Endothelial cell of coronary artery (primary cell): ENCODE measurements around the gene UPF1. TPM values are rescaled to one million over a fixed set of nuclear protein-coding genes. Genes with fewer than 3 reads are reported as not detected.

Experiments used
- total RNA-seq: library from RNA; depleted of rRNA; stranded (reverse); fragments of >200 nt; gene quantifications from 2 replicates; pipeline ENCODE4 v1.2.3, GENCODE V29; 2014

Gene UPF1
- 62.9 and 69.7 TPM in 2 replicates for total RNA-seq

DNA sequence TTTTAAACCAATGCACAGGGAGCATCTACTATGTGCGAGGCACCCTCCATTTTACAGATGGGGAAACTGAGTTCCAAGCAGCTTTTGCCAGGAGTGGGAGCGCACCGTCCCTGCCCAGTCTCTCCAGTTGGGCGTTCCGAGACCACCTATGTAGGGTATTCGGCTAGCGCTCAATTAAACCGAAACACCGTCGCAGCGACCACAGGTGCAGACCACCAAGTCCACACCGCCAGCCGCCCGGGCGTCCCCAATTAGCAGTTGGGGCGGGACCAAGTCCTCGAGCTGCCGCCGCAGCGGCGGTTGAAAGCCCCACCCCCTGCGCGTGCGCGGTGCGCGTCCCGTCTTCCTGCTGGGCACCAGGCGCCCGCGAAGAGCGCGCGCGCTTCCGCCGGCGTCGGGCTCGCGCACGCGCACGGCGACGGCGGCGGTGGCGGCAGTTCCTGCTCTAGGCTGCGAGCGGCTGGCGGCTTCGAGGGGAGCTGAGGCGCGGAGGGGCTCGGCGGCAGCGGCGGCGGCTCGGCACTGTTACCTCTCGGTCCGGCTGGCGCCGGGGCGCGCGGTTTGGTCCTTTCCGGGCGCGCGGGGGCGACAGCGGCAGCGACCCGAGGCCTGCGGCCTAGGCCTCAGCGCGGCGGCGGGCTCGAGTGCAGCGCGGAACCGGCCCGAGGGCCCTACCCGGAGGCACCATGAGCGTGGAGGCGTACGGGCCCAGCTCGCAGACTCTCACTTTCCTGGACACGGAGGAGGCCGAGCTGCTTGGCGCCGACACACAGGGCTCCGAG lies at the start of gene UPF1:
Gene UPF1, plus strand, starts transcription at position 436 of the 782 bp plus-strand sequence. Its CDS starts 251 bp downstream, at position 687.

DNA sequence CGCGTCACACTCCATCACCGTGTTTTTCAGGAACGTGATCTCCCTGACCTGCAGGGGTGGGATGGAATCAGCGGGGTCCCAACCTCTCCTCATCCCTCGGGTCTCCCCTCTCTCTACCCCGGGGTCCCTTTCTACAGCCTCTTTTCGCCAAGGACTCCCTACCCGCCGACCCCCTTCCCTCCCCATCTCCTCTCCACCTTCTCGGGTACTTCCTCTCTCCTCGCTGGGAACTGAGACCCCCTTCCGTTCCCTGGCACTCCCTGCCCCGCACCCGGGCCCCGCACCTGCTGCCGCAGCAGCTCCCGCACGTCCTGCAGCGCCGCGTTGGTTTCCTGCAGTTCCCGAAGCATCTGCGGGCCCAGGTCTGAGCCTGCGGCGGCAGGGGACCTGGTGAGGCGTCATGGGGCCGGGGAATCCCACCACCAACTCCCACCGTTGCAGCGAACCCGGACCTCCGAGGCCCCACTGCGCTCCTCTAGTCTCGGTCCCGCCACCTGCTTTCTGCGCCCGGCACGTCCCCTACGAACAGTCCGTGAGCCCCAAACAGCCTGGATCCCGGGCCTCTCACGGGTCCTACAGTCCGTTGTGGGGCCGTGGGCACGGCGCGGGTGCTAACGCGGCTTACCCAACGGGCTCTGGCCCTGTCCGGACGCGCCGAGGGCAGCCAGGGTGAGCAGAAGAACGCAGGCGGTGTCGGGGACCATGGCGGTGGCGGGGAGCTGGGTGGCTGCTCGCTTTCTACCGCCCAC lies 41.0 kb upstream of the UPF1 start, which contains the start of gene COMP:
Gene COMP, minus strand, starts transcription at position 740 of the 749 bp plus-strand sequence. Its CDS starts 36 bp downstream, at position 704.

DNA sequence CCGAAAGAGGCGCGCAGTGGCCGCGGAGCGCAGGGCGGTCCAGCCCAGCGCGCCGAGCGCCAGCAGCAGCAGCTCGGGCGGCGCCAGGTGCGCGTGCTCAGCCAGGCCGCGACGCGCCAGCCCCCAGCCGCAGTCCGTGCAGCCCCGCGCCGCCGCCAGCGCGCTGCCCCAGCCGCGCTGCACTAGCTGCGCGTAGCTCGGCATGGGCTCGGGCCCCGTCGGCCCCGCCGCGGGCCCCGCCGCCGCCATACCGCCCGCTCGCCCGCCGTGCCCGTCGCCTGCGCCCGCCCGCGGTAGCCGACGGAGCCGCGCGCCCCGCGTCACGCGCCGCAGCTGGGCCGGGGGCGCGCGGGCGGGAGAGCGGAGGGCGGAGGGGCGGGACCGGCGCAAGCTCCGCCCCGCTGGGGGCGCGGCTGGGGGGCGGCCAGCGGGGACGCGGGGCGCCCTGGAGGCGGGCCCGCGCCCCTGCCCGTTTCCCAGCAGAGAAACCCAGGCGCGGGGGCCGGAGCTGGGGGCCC lies 64.1 kb downstream of the UPF1 start, which contains the start of gene CERS1:
Gene CERS1, minus strand, starts transcription at position 335 of the 518 bp plus-strand sequence. Its CDS starts 86 bp downstream, at position 249.

Other genes starting within 250 kb of the UPF1 start
- 55.6 and 71.6 TPM in 2 replicates for gene REX1BD, start 243.2 kb upstream of the UPF1 start, total RNA-seq
- 0.09 and 1.1 TPM in 2 replicates for gene CRLF1, start 225.2 kb upstream of the UPF1 start, total RNA-seq
- gene TMEM59L, start 219.1 kb upstream of the UPF1 start, total RNA-seq = 0.19 and 0.27 TPM in 2 replicates
- 2.6 and 6.9 TPM in 2 replicates for gene KLHL26, start 194.9 kb upstream of the UPF1 start, total RNA-seq
- gene CRTC1, start 148.3 kb upstream of the UPF1 start, total RNA-seq = 0.90 and 1.2 TPM in 2 replicates
- not detected in 2 replicates for gene COMP, start 40.7 kb upstream of the UPF1 start, total RNA-seq
- 3.2 and 4.5 TPM in 2 replicates for gene CERS1, start 64.2 kb downstream of the UPF1 start, total RNA-seq
- gene COPE, start 87.4 kb downstream of the UPF1 start, total RNA-seq = 172 and 214 TPM in 2 replicates
- 56.5 and 68.6 TPM in 2 replicates for gene DDX49, start 87.8 kb downstream of the UPF1 start, total RNA-seq
- gene HOMER3, start 109.3 kb downstream of the UPF1 start, total RNA-seq = 120 and 160 TPM in 2 replicates
- gene SUGP2, start 201.6 kb downstream of the UPF1 start, total RNA-seq = 17.4 and 25.4 TPM in 2 replicates
- 52.1 and 62.9 TPM in 2 replicates for gene ARMC6, start 201.6 kb downstream of the UPF1 start, total RNA-seq
- gene SLC25A42, start 232.0 kb downstream of the UPF1 start, total RNA-seq = 2.8 and 3.7 TPM in 2 replicates